Activated B cell treated with CpG ODN at 0.5 μM for 24 hours (primary cell): ENCODE data around the gene DNAJC28. TPM values are rescaled to one million over a fixed set of nuclear protein-coding genes. Genes with fewer than 3 reads are reported as not detected.
"Not testable (repeated sequence)": the region's sequence is repeated elsewhere in the genome, so short reads cannot be mapped to it uniquely, and the experiment has no call there.

Source experiments
- ATAC-seq: fragments of 200-7000 bp; cut with Tn5 transposase; one replicate; pipeline ENCODE4 v1.10.0; 2021; ENCODE audit warnings: low read depth, mild to moderate bottlenecking, moderate library complexity
- CTCF ChIA-PET: fragments of 350-600 bp; sonication (Branson Sonifier 250); formaldehyde crosslinking; loops from one replicate; lab custom pipeline; 2021; ENCODE audit warnings: antibody characterized with exemption; lab: Charles Lee
- POLR2A ChIA-PET: fragments of 350-600 bp; sonication (Branson Sonifier 250); formaldehyde crosslinking; loops from one replicate; lab custom pipeline; 2021; ENCODE audit warnings: antibody characterized with exemption; lab: Charles Lee
- DNase-seq: peaks from one replicate; pipeline ENCODE4 v3.0.0; 2022
- H3K27ac Mint-ChIP-seq: one replicate; pipeline ENCODE4 v1.8.0; 2020; ENCODE audit warnings: mixed read lengths
- H3K27me3 Mint-ChIP-seq: one replicate; pipeline ENCODE4 v1.8.0; 2021; ENCODE audit warnings: mixed read lengths
- H3K36me3 Mint-ChIP-seq: one replicate; pipeline ENCODE4 v1.8.0; 2021; ENCODE audit warnings: low read depth, mixed read lengths
- H3K4me1 Mint-ChIP-seq: one replicate; pipeline ENCODE4 v1.8.0; 2021; ENCODE audit warnings: mixed read lengths
- H3K4me3 Mint-ChIP-seq: one replicate; pipeline ENCODE4 v1.8.0; 2020; ENCODE audit warnings: mild to moderate bottlenecking, mixed read lengths
- H3K9me3 Mint-ChIP-seq: one replicate; pipeline ENCODE4 v1.8.0; 2020; ENCODE audit warnings: mixed read lengths
- intact Hi-C: fragments of 100-400 bp; cut with micrococcal nuclease; formaldehyde crosslinking; loops from one replicate; pipeline ENCODE4 v1.15.1; 2024
- total RNA-seq: library from RNA; stranded (reverse); gene quantifications from 2 replicates; pipeline ENCODE4 v1.2.3, GENCODE V29; 2022
- TF ChIP-seq, protein P1 (sequence below): fragments of 200-600 bp; IDR thresholded peaks from one replicate; pipeline ENCODE4 v1.8.0; 2022; ENCODE audit warnings: antibody characterized with exemption, mild to moderate bottlenecking

Gene DNAJC28
- total RNA-seq, 1 donor from 2014 or later, result 0.53 TPM

DNA sequence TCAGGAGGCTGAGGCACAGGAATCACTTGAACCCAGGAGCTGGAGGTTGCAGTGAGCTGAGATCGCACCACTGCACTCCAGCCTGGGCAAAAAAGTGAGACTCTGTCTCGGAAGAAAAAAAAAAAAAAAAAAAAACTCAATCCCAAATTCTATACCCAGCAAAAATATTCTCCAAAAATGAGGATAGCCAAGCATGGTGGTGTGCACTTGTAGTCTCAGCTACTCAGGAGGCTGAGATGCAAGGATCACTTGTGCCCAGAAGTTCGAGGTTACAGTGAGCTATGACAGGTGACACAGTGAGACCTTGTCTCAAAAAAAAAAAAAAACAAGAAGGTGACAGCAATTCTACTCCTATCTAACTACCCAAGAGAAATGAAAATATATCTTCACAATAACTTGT lies 18.2 kb downstream of the DNAJC28 start:
- intact Hi-C loops, result no loop called here
- H3K4me1 Mint-ChIP-seq, result peaks cover 13% of the 10 kb centered on the region
- TF ChIP-seq, protein P1, sequence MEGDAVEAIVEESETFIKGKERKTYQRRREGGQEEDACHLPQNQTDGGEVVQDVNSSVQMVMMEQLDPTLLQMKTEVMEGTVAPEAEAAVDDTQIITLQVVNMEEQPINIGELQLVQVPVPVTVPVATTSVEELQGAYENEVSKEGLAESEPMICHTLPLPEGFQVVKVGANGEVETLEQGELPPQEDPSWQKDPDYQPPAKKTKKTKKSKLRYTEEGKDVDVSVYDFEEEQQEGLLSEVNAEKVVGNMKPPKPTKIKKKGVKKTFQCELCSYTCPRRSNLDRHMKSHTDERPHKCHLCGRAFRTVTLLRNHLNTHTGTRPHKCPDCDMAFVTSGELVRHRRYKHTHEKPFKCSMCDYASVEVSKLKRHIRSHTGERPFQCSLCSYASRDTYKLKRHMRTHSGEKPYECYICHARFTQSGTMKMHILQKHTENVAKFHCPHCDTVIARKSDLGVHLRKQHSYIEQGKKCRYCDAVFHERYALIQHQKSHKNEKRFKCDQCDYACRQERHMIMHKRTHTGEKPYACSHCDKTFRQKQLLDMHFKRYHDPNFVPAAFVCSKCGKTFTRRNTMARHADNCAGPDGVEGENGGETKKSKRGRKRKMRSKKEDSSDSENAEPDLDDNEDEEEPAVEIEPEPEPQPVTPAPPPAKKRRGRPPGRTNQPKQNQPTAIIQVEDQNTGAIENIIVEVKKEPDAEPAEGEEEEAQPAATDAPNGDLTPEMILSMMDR, result no peak
- H3K36me3 Mint-ChIP-seq, result peaks cover 13% of the 10 kb centered on the region
- CTCF ChIA-PET, result no interaction called here
- ATAC-seq (no peak), DNase-seq (no peak)
- POLR2A ChIA-PET, result interaction anchor here (0.7 kb wide), 1 partner anchor 634 kb away, joined by 4 read pairs; no protein-coding TSS in a partner anchor
- no peak overlapping the region for H3K27ac Mint-ChIP-seq
- no peaks in the 10 kb centered on the region for H3K27me3 Mint-ChIP-seq
- no peak overlapping the region for H3K4me3 Mint-ChIP-seq
- no peaks in the 10 kb centered on the region for H3K9me3 Mint-ChIP-seq

DNA sequence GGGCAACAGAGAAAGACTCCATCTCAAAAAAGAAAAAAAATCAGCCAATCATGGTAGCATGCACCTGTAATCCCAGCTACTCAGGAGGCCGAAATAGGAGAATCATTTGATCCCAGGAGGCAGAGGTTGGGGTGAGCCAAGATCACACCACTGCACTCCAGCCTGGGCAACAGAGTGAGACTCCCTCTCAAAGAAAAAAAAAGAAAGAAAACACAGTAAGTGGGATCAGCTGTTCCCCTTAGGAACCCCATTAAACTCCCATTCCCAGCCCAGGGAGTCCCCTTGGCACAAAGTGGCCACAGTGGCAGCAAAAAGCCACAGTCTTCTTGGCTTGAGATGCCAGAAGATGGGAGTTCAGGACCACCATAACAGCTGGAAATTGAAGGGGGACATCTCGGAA lies 20.8 kb downstream of the DNAJC28 start:
- no peak for ATAC-seq
- TF ChIP-seq, protein P1, result no peak
- no peak for DNase-seq
- ChIA-PET POLR2A (interaction anchor here (0.7 kb wide), 1 partner anchor 20 kb away, joined by 3 read pairs; no protein-coding TSS in a partner anchor), CTCF (no interaction called here)
- Mint-ChIP-seq H3K36me3 (peaks cover 26% of the 10 kb centered on the region), H3K4me1 (peaks cover 6% of the 10 kb centered on the region), H3K27me3 (no peaks in the 10 kb centered on the region), H3K27ac (no peak overlapping the region), H3K4me3 (no peak overlapping the region), H3K9me3 (no peaks in the 10 kb centered on the region)
- intact Hi-C loops, result no loop called here

DNA sequence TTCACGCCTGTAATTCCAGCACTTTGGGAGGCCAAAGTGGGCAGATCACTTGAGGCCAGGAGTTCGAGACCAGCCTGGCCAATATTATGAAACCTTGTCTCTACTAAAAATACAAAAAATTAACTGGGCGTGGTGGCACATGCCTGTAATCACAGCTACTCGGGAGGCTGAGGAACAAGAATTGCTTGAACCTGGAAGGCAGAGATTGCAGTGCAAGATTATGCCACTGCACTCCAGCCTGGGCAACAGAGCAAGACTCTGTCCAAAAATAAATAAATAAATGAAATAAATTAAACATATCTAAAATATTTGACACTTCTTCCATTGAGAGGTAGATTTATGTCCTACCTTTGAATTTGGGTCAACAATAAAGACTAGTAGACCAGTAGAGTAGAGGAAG lies 22.3 kb downstream of the DNAJC28 start:
- intact Hi-C loops, H3K27ac Mint-ChIP-seq, H3K27me3 Mint-ChIP-seq, ATAC-seq, POLR2A ChIA-PET, H3K9me3 Mint-ChIP-seq, H3K4me1 Mint-ChIP-seq, H3K4me3 Mint-ChIP-seq, DNase-seq: not testable (repeated sequence)
- peaks cover 30% of the 10 kb centered on the region for H3K36me3 Mint-ChIP-seq
- CTCF ChIA-PET, result interaction anchor here (1.3 kb wide), 1 partner anchor 11 kb away, joined by 4 read pairs; the partner anchor contains the start of gene TMEM50B

DNA sequence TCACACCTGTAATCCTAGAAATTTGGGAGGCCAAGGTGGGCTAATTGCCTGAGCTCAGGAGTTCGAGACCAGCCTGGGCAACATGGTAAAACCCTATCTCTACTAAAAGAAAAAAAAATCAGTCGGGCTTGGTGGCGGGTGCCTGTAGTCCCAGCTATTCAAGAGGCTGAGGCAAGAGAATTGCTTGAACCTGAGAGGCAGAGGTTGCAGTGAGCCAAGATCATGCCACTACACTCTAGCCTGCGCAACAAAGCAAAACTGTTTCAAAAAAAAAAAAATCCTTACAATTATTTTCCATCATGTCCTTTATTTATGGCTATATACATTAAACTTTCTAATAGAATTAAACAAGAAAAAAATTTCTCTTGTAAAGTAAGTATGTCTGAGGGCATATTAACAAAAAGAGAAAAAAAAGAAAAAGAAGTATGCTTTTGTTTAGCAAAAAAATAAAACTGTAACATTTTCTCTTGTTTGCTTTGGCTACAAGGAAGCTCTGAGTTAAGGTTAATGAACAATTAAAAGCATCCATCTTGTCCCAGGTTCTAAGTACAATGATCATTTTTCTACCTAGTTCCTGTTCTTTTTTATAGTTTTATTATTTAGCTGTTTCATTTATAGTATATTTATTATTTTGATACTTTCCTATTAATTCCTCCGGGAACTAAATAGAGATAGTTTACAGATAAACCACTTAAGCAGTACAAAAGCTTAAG lies 29.8 kb downstream of the DNAJC28 start:
- ATAC-seq, result no peak
- H3K36me3 Mint-ChIP-seq, result peaks cover 35% of the 10 kb centered on the region
- TF ChIP-seq, protein P1, result no peak
- intact Hi-C loops, result no loop called here
- no peak overlapping the region for H3K27ac Mint-ChIP-seq
- no peak overlapping the region for H3K4me3 Mint-ChIP-seq
- H3K27me3 Mint-ChIP-seq, result no peaks in the 10 kb centered on the region
- ChIA-PET CTCF (interaction anchor here (0.9 to 1.4 kb wide), 2 partner anchors 15 to 265 kb away, joined by 3 to 5 read pairs; no protein-coding TSS in a partner anchor), POLR2A (no interaction called here)
- H3K4me1 Mint-ChIP-seq, result no peaks in the 10 kb centered on the region
- no peaks in the 10 kb centered on the region for H3K9me3 Mint-ChIP-seq
- no peak for DNase-seq

DNA sequence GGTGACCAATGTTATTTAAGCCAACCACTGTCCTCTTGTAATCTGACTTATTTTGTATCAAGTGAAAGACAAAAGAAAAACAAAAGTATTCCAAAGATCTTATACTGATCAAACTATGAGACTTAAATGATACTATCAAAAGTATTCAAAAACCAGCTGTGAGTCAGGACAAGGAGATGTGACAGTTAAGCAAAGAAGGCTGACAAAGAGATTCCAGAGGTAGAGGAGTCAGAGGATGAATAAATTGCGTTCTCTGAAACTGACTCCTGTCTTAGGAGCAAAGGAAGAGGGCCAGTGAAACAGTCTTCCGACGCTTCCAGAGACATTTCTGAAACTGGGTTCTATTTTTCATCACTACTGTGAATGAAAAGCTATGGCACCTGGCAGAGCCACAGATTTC lies 32.7 kb downstream of the DNAJC28 start:
- no peak for DNase-seq
- no peak for ATAC-seq
- H3K27me3 Mint-ChIP-seq, result no peaks in the 10 kb centered on the region
- peaks cover 41% of the 10 kb centered on the region for H3K36me3 Mint-ChIP-seq
- H3K4me3 Mint-ChIP-seq, result no peak overlapping the region
- ChIA-PET CTCF (interaction anchor here (0.7 kb wide), 1 partner anchor 147 kb away, joined by 3 read pairs; no protein-coding TSS in a partner anchor), POLR2A (interaction anchor here (1.3 kb wide), 1 partner anchor 84 kb away, joined by 3 read pairs; the partner anchor contains the start of gene SON)
- TF ChIP-seq, protein P1, result no peak
- intact Hi-C loops, result no loop called here
- no peaks in the 10 kb centered on the region for H3K4me1 Mint-ChIP-seq
- H3K27ac Mint-ChIP-seq, result no peak overlapping the region
- no peaks in the 10 kb centered on the region for H3K9me3 Mint-ChIP-seq
